Head of caudate nucleus (tissue), 42 donors: Measurements from ENCODE around the gene EPHX1.
A peak's percentile ranks its signal among the peaks of the same experiment; 100 is the strongest.
"Not testable (repeated sequence)": the region's sequence is repeated elsewhere in the genome, so short reads cannot be mapped to it uniquely, and the experiment has no call there.

ENCODE experiments used
- DNase-seq, 42 donors: peaks; one replicate each; pipeline versions ENCODE4 v3.0.0 to v3.0.0-alpha.2; 2020 to 2021; ENCODE audit warnings: mixed read lengths in 7 of 42
- intact Hi-C: fragments of 100-400 bp; cut with DNase I; formaldehyde crosslinking; loops from one replicate; pipeline ENCODE4 v1.15.0; 2022

EPHX1 gene

DNA sequence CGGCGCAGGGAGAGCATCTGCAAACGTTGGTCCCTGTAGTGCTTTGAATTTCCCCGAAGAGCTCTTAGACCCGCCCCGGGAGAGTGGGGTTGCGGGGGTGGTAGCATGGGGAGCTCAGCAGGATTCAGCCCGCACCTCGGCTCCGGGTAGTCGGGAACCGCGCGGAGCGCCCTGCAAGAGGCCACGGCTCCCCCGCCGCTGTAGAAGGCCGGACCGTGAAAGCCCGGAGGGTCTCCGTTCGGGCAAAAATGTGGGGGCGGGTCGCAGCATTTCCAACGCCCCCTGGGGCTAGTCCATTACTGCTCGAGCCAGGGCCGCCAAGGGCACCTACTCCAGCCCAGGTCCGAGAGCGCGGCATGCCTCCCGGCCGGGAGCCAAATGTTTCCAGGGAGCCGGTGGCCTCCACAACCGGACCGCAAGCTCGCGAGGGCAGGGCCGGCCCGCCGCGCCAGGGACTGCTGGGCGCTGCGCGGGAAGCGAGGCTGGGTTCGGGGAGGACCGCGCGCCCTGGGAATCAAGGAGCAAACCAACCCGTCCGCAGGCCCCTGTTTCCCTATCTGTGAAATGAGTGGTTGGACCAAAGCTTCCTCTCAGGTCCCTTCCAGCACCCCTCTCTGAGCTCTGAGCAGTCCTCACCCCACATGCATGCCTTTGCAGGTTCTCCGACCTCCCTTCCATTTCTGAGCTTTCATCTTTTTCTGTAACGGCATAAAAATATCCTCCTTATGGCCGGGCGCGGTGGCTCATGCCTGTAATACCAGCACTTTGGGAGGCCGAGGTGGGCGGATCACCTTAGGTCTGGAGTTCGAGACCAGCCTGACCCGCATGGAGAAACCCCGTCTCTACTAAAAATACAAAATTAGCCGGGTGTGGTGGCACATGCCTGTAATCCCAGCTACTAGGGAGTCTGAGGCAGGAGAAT, 73.0 kb downstream of the EPHX1 start:
- intact Hi-C loops, result no loop called here

GRCh38 chr1:225883616-225884265, 73.8 kb downstream of the EPHX1 start:
- intact Hi-C loops, result no loop called here
- no peak for DNase-seq

More for the DNA sequence above, 73.0 kb downstream of the EPHX1 start:
- DNase-seq, result peak in 41 of 42 donors; percentile 21 to 77 (median 58)

GRCh38 chr1:225885336-225885735, 75.4 kb downstream of the EPHX1 start:
- intact Hi-C loops, result no loop called here
- no peak for DNase-seq

DNA sequence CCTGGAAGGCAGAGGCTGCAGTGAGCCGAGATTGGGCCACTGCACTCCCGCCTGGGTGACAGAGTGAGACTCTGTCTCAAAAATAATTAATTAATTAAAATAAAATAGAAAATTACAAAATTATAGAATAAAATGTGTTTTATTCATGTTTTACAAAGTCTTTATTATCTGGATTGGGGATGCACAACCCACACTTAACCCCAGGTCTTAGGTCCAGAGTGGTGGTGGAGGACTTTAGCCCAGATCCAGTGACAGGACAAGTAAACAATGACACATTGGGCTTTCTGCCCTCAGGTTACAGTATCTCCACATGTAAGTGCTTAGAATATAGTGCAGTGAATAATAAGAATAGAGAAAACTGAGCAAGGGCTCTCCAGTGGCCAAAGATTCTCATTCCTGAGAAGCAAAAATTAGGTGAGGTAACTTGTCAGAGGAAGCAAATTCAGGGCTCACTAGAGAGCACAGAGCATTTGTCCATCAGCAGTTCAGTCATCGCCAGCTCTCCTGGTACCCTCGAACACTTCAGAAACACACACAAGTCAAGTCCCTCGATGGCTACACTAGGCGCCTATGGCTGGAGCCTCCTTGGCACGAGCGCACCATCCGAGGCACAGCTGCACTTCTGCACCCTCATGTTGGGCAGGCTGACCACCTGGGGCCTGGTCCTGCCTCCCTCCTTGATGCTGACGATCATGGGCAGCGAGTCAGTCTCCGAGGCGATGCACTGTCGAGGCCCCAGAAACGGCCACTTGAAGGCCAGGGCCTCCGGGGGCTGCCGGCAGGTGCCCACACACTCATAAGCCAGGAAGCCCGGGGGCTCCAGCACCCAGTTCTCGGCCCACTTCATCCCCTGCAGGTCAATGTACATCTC, 76.5 kb downstream of the EPHX1 start:
- no peak for DNase-seq
- intact Hi-C loops, result no loop called here

GRCh38 chr1:225887030-225887314, 77.0 kb downstream of the EPHX1 start:
- intact Hi-C loops, result no loop called here
- no peak for DNase-seq

DNA sequence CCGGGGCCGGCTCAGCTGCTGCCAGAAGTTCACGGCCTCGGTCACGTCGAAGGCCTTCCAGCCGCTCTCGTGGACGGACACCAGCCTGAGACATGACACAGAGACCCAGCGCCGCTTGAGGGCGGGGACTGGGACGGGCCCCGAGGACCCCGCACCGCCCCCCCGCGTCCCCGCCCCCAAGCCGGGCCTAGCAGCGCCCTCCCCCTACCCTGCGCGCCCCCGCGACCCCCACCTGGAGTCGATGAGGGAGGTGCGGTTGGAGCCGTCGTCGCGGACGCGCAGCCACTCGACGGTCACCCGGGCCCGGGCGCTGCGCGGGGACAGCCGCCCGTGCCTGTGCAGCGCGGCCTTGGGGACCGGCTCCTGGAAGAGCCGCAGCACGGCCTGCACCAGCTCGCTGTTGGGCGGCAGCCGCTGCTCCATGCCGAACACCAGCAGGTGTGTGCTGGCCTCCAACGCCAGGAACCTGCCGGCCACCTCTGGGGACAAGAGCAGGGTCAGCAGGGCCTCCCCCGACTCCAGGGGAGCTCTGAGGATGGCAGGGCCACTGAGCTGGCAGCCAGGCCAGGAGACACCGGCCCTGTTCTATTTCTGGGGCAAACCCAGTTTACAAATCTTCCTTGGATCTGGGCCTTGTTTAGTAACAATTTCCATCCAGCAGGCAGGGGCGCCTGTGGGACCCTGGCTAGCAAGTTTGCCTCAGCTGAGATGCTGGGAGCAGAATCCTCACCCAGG, 77.8 kb downstream of the EPHX1 start:
- intact Hi-C loops, result not testable (repeated sequence)

GRCh38 chr1:225888289-225888897, 78.5 kb downstream of the EPHX1 start:
- intact Hi-C loops, result no loop called here
- no peak for DNase-seq

More for the DNA sequence above, 77.8 kb downstream of the EPHX1 start:
- DNase-seq, result not testable (repeated sequence)

DNA sequence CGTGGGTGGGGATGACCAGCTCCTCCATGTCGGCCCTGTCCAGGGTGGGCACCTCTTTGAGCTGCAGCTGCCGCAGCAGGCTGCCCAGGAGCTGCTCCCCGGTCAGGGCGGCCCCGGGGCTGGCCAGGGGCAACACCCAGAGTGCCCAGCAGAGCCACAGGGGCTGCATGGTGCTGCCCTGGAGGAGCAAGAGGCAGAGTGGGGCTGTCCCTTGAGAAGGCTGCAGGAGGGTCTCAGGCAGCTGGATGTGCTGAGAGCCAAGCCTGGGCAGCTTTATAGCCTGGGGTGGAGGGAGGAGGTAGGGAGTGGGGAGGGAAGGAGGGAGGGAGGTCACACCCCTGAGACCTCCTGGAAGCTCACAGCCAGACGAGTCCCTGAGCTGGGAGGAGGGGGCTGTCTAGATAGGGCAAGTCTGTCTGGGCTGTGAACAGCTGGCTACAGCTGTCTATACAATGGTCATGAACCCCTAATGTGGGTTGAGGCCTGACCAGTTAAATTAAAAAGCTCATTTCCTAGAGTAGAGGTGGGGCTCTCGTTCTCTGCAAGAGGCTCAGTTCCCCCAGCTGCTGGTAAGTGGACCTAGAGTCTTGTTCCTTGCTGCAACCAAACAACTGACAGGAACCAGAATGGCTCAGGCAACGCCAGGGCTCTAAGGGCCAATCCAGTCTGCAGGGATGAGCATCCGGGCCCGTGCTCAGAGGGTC, 79.1 kb downstream of the EPHX1 start, which contains the start of gene LEFTY1:
TSS of gene LEFTY1 (minus strand) at position 249 of the 704 bp plus-strand sequence. CDS start at position 169, 80 bp downstream.
- no peak for DNase-seq
- intact Hi-C loops, result no loop called here

- no peak for DNase-seq
Measured at GRCh38 chr1:225889743-225890142, 79.8 kb downstream of the EPHX1 start.

DNA sequence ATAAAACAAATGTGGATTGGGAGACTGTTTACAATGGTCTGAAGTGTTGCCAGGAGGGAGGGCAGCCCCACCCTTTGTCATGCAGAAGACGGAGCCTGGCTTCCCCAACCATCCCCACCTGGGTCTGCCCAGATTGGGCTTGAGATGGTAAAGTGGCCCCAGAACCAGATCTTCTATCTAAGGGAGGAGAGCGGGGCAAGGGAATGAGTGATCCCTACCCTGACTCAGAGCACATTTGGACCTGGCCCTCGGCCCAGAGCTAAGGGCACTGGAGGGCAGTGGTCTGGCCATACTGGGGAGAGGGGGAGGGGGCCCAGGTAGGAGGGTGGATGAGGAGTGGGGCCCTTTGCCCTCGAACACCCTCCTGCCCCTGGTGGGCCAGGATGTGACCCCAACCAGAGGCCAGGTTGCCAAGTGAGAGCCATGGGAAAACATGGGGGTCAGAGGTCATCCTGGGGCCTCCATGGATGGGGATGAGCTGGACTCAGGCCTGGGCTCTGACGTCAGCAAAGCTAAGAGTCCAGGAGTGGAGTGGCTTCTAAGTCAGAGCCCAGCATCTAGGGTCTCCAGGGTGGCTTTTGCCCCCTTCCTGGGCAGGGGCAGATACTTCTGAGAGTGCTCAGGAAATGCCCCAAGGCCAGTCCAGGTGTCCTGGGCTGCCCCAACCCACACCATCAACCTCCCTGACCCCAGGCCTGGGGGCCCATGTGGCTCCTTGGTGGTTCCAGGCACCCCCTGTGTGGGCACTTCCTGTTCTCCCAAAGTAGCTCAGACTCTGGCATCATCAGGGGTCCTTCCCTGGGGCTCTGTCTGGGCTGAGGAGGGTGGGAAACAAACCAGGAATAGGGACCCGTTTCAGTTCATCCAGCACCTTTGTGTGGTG, 80.7 kb downstream of the EPHX1 start:
- intact Hi-C loops, result no loop called here
- no peak for DNase-seq

More at GRCh38 chr1:225889743-225890142, 79.8 kb downstream of the EPHX1 start:
- intact Hi-C loops, result no loop called here

DNA sequence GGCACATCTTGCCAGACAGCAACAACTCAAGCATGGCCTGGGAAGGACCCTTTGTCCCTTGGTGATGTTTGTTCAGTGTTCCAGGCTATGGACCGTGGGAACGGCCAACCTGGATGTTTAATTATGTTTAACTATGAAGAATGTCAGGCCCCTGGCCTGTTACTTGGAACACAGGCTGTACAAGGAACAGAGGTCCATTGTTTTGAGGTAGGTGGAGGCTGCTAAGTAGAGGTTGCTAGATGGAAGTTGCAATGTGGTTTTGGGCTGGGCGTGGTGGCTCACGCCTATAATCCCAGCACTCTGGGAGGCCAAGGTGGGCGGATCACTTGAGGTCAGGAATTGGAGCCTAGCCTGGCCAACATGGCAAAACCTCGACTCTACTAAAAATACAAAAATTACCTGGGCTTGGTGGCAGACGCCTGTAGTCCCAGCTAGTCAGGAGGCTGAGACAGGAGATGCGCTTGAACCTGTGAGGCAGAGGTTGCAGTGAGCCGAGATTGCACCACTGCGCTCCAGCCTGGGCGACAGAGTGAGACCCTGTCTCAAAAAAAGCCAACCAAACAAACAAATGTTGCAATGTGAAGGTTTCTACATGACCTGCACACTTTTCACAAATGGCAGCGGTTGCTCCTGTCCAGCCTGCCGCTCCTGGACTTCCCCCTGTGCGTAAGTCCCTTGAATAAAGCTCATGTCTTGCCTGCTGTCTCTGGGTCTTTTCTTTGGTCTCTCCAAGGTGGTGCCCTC, 81.5 kb downstream of the EPHX1 start:
- no peak for DNase-seq
- intact Hi-C loops, result no loop called here

- no peak for DNase-seq
- intact Hi-C loops, result no loop called here
Measured at GRCh38 chr1:225892307-225892706, 82.4 kb downstream of the EPHX1 start.
